BE2C (cell line): ENCODE results near the gene TRAF3IP1.

ENCODE experiments used
- DNase-seq: peaks from one replicate; pipeline ENCODE4 v3.0.0-alpha.2; 2020
- H3K27me3 ChIP-seq: fragments of 250-450 bp; sonication (Bioruptor Pico); 2 replicates; pipeline ENCODE4 v1.5.1; 2020; ENCODE audit warnings: mild to moderate bottlenecking
- H3K36me3 ChIP-seq: fragments of 250-450 bp; sonication (Bioruptor Pico); 2 replicates; pipeline ENCODE4 v1.5.1; 2020; ENCODE audit warnings: mild to moderate bottlenecking
- H3K4me1 ChIP-seq: fragments of 250-450 bp; sonication (Bioruptor Pico); 2 replicates; pipeline ENCODE4 v1.5.1; 2020
- H3K4me3 ChIP-seq: 2 replicates; pipeline ENCODE4 v1.5.1; 2011; ENCODE audit warnings: low read depth, low read length
- H3K9me3 ChIP-seq: fragments of 250-450 bp; sonication (Bioruptor Pico); 2 replicates; pipeline ENCODE4 v1.5.1; 2020
- TF ChIP-seq, protein P1 (sequence below): IDR thresholded peaks from 2 replicates; pipeline ENCODE4 v1.5.1; 2012; ENCODE audit warnings: mild to moderate bottlenecking, low read depth, low read length

The TRAF3IP1 gene

DNA sequence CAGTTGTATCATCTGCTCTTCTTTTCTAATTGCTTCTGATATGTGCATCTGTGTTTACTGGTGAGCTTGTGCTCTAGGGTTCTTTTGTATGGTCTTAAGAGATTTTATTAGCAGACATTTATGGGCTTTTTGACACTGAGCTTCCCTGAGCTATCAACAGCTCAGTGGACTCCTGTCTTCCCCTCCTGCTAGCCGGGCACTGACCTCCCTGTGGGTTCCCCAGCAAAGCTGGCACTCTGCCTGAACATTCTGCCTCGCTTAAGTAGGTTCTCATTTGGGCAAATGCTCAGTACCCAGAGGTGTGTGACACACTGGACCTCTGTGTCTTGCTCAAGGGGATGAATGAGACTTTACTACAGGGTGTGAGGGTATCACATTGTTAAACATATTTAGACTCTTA lies 15.8 kb downstream of the TRAF3IP1 start:
- no peaks in the 10 kb centered on the region for H3K9me3 ChIP-seq
- no peak for DNase-seq
- H3K4me1 ChIP-seq, result peaks cover 12% of the 10 kb centered on the region
- no peaks in the 10 kb centered on the region; the same call in 1 of the 2 replicates for H3K36me3 ChIP-seq
- H3K27me3 ChIP-seq, result no peaks in the 10 kb centered on the region
- no peak overlapping the region for H3K4me3 ChIP-seq
- TF ChIP-seq, protein P1, sequence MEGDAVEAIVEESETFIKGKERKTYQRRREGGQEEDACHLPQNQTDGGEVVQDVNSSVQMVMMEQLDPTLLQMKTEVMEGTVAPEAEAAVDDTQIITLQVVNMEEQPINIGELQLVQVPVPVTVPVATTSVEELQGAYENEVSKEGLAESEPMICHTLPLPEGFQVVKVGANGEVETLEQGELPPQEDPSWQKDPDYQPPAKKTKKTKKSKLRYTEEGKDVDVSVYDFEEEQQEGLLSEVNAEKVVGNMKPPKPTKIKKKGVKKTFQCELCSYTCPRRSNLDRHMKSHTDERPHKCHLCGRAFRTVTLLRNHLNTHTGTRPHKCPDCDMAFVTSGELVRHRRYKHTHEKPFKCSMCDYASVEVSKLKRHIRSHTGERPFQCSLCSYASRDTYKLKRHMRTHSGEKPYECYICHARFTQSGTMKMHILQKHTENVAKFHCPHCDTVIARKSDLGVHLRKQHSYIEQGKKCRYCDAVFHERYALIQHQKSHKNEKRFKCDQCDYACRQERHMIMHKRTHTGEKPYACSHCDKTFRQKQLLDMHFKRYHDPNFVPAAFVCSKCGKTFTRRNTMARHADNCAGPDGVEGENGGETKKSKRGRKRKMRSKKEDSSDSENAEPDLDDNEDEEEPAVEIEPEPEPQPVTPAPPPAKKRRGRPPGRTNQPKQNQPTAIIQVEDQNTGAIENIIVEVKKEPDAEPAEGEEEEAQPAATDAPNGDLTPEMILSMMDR, result no peak

DNA sequence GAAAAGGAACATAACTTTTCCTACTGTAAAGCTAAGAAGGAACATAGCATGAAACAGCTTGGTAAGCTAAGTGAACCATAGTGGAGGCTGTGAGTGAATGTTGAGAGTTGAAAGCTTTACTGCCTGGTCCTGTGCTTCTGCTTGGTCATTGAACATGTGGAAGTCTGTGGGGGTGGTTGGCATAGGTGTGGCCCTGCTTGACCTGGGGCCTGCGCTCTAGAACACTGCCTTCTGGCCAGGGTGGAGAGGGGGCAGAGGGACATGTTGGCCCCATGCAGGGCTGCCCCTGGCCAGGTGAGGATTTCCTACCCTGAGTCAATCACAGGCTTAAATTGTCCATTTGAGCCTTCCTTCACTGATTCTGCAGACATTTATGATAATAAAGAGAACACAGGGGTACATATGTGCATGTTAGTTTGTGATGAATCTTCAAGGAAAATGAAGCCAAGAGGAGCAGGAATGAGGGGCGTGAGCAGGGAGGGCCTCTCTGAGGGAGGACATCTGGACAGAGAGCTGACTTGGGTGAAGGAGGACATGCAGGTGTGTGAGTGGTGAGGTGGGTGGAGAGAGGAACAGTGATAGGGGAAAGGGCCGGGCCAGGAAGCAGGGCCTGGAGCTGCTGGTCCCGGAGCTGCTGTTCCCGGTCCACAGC lies 16.6 kb downstream of the TRAF3IP1 start:
- TF ChIP-seq, protein P1, result no peak
- Histone ChIP-seq H3K4me3 (no peak overlapping the region), H3K36me3 (no peaks in the 10 kb centered on the region; the same call in 1 of the 2 replicates), H3K27me3 (no peaks in the 10 kb centered on the region), H3K4me1 (peaks cover 7% of the 10 kb centered on the region), H3K9me3 (no peaks in the 10 kb centered on the region)
- DNase-seq, result no peak

- Histone ChIP-seq H3K27me3 (no peaks in the 10 kb centered on the region), H3K9me3 (no peaks in the 10 kb centered on the region), H3K4me3 (no peak overlapping the region), H3K36me3 (no peaks in the 10 kb centered on the region; the same call in 1 of the 2 replicates), H3K4me1 (no peaks in the 10 kb centered on the region; the same call in 1 of the 2 replicates)
- no peak for DNase-seq
- TF ChIP-seq, protein P1, result no peak
Measured at GRCh38 chr2:238337846-238338245, 17.5 kb downstream of the TRAF3IP1 start.

- DNase-seq, result no peak
- H3K4me3 ChIP-seq, result no peak overlapping the region
- no peaks in the 10 kb centered on the region for H3K27me3 ChIP-seq
- H3K36me3 ChIP-seq, result no peaks in the 10 kb centered on the region; the same call in 1 of the 2 replicates
- TF ChIP-seq, protein P1, result no peak
- H3K4me1 ChIP-seq, result no peaks in the 10 kb centered on the region
- no peaks in the 10 kb centered on the region for H3K9me3 ChIP-seq
Measured at GRCh38 chr2:238338710-238339394, 18.5 kb downstream of the TRAF3IP1 start.

- DNase-seq, result no peak
- Histone ChIP-seq H3K36me3 (no peaks in the 10 kb centered on the region; the same call in 1 of the 2 replicates), H3K4me3 (no peak overlapping the region), H3K27me3 (no peaks in the 10 kb centered on the region), H3K9me3 (no peaks in the 10 kb centered on the region), H3K4me1 (no peaks in the 10 kb centered on the region)
- TF ChIP-seq, protein P1, result no peak
Measured at GRCh38 chr2:238339395-238339780, 19.1 kb downstream of the TRAF3IP1 start.

DNA sequence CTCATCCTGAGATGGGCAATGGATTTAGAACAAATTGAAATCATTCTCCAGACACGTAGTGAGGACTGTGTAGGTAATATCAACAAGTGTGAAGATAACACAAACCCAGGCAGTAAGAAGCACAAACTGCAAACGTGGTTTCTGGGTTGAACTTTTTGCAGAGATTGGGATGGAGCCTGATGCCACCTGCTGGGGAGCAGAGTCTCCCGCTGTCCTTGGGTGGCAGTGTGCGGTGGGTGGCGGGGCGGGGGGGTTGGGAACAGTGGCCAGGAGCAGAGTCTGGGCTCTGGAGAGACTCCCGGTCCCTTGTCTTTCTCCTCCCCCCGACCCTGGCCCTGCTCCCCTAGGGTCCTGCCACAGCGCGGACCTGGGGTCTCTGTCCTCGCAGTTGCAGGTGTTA lies 19.5 kb downstream of the TRAF3IP1 start:
- TF ChIP-seq, protein P1, result 0 out of 2 replicates have a peak, but pooled peaks have one; percentile 20
- no peaks in the 10 kb centered on the region; the same call in 1 of the 2 replicates for H3K36me3 ChIP-seq
- H3K4me1 ChIP-seq, result no peaks in the 10 kb centered on the region
- no peak for DNase-seq
- H3K27me3 ChIP-seq, result no peaks in the 10 kb centered on the region
- no peak overlapping the region for H3K4me3 ChIP-seq
- no peaks in the 10 kb centered on the region for H3K9me3 ChIP-seq
